NK-92 (cell line): ENCODE data around the gene SETX.

Experiments used
- DNase-seq: peaks from one replicate; lab custom pipeline; 2025; ENCODE audit not compliant: unreplicated experiment; lab: John Stamatoyannopoulos, UW

Gene SETX

GRCh38 chr9:132364068-132364467, 9.3 kb upstream of the SETX start:
- no peak for DNase-seq

GRCh38 chr9:132357764-132358163, 3.0 kb upstream of the SETX start:
- DNase-seq: no peak

GRCh38 chr9:132356324-132356924, 1.6 kb upstream of the SETX start:
- no peak for DNase-seq

GRCh38 chr9:132351404-132352045, 3.3 kb downstream of the SETX start:
- no peak for DNase-seq

GRCh38 chr9:132350861-132351315, 3.9 kb downstream of the SETX start:
- no peak for DNase-seq

- no peak for DNase-seq
Observed at GRCh38 chr9:132348676-132349075, 6.1 kb downstream of the SETX start.

- no peak for DNase-seq
Observed at GRCh38 chr9:132346177-132346576, 8.6 kb downstream of the SETX start.

- DNase-seq: no peak
Observed at GRCh38 chr9:132341177-132341840, 13.5 kb downstream of the SETX start.

GRCh38 chr9:132334364-132334763, 20.4 kb downstream of the SETX start:
- no peak for DNase-seq

GRCh38 chr9:132333556-132333955, 21.2 kb downstream of the SETX start:
- DNase-seq: no peak

- no peak for DNase-seq
Observed at GRCh38 chr9:132328580-132328979, 26.2 kb downstream of the SETX start.

GRCh38 chr9:132327537-132327936, 27.2 kb downstream of the SETX start:
- no peak for DNase-seq

GRCh38 chr9:132324425-132324824, 30.4 kb downstream of the SETX start:
- DNase-seq: no peak

GRCh38 chr9:132319421-132320110, 35.2 kb downstream of the SETX start:
- DNase-seq: no peak

- no peak for DNase-seq
Observed at GRCh38 chr9:132312873-132313272, 41.9 kb downstream of the SETX start.

GRCh38 chr9:132312426-132312825, 42.4 kb downstream of the SETX start:
- no peak for DNase-seq

GRCh38 chr9:132311978-132312377, 42.8 kb downstream of the SETX start:
- no peak for DNase-seq

- DNase-seq: no peak
Observed at GRCh38 chr9:132309056-132309455, 45.7 kb downstream of the SETX start.

GRCh38 chr9:132301521-132301920, 53.3 kb downstream of the SETX start:
- no peak for DNase-seq

GRCh38 chr9:132299221-132299620, 55.6 kb downstream of the SETX start:
- DNase-seq: no peak

GRCh38 chr9:132295181-132295580, 59.6 kb downstream of the SETX start:
- no peak for DNase-seq
